Measurements from ENCODE around the gene TMEM41B.
"Not testable (repeated sequence)": the region's sequence is repeated elsewhere in the genome, so short reads cannot be mapped to it uniquely, and the experiment has no call there.

TMEM41B gene

GRCh38 chr11:9314291-9315077 lies at the start of gene TMEM41B:
Gene TMEM41B (minus strand): TSS chr11:9314593. CDS start chr11:9314441, 152 bp downstream.
- peak; percentile 99 for DNase-seq

- no peak for DNase-seq
These were observed 48.0 kb upstream of the TMEM41B start for GRCh38 chr11:9362393-9362863.

- not testable (repeated sequence) for DNase-seq
These were observed 46.6 kb upstream of the TMEM41B start for GRCh38 chr11:9360862-9361622.

- no peak for DNase-seq
These were observed 42.6 kb upstream of the TMEM41B start for GRCh38 chr11:9357041-9357440.

GRCh38 chr11:9351321-9351881 lies 37.0 kb upstream of the TMEM41B start:
- DNase-seq: no peak

- DNase-seq: not testable (repeated sequence)
These were observed 33.4 kb upstream of the TMEM41B start for GRCh38 chr11:9347779-9348178.

- no peak for DNase-seq
These were observed 32.7 kb upstream of the TMEM41B start for GRCh38 chr11:9347100-9347499.

GRCh38 chr11:9344061-9344680 lies 29.8 kb upstream of the TMEM41B start:
- no peak for DNase-seq

- no peak for DNase-seq
These were observed 27.3 kb upstream of the TMEM41B start for GRCh38 chr11:9341638-9342178.

GRCh38 chr11:9332655-9333054 lies 18.3 kb upstream of the TMEM41B start:
- DNase-seq: no peak

- DNase-seq: no peak
These were observed 16.3 kb upstream of the TMEM41B start for GRCh38 chr11:9330387-9331384.

- no peak for DNase-seq
These were observed 5.7 kb upstream of the TMEM41B start for GRCh38 chr11:9320047-9320446.

- DNase-seq: not testable (repeated sequence)
These were observed 5.1 kb upstream of the TMEM41B start for GRCh38 chr11:9319377-9320001.

GRCh38 chr11:9318442-9319376 lies 4.3 kb upstream of the TMEM41B start:
- not testable (repeated sequence) for DNase-seq

- DNase-seq: no peak
These were observed 1.9 kb upstream of the TMEM41B start for GRCh38 chr11:9316334-9316733.

- DNase-seq: no peak
These were observed 790 bp upstream of the TMEM41B start for GRCh38 chr11:9315078-9315688.

- no peak for DNase-seq
These were observed 624 bp downstream of the TMEM41B start for GRCh38 chr11:9313648-9314290.

GRCh38 chr11:9310485-9311090 lies 3.8 kb downstream of the TMEM41B start:
- no peak for DNase-seq

Measured in NK-92 treated with Interleukin-12 subunit alpha and Interleukin-12 subunit beta, amount 100 ng/mL, for 24 hours (cell line).